MCF 10A (cell line): ENCODE data around the gene ZNHIT1. TPM values are rescaled to one million over a fixed set of nuclear protein-coding genes. Genes with fewer than 3 reads are reported as not detected.

Experiments
- BruUV-seq: library from RNA; stranded (reverse); fragments of 400-500 nt; replicated peaks from 2 replicates; lab custom pipeline; 2021; lab: Mats Ljungman, UMichigan
- CTCF ChIA-PET: fragments of 300-600 bp; sonication (Branson Sonifier 250); formaldehyde crosslinking; extraction: SDS; loops from one replicate; lab custom pipeline; 2021; ENCODE audit warnings: antibody characterized with exemption, inconsistent platforms; lab: Yijun Ruan, JAX
- POLR2A ChIA-PET: fragments of 300-600, 350-650 bp; sonication (Branson Sonifier 250); formaldehyde crosslinking; extraction: SDS; loops from one replicate; lab custom pipeline; 2020; ENCODE audit warnings: antibody characterized with exemption, inconsistent platforms; lab: Yijun Ruan, JAX
- DNase-seq: peaks from one replicate; pipeline ENCODE4 v3.0.0-alpha.2; 2018; ENCODE audit not compliant: unreplicated experiment
- H3K27ac Mint-ChIP-seq: one replicate; pipeline ENCODE4 v1.8.0; 2022; ENCODE audit warnings: mild to moderate bottlenecking, low read depth, mixed read lengths; ENCODE audit not compliant: unreplicated experiment
- H3K27me3 Mint-ChIP-seq: one replicate; pipeline ENCODE4 v1.8.0; 2022; ENCODE audit warnings: mixed read lengths; ENCODE audit not compliant: insufficient read depth, unreplicated experiment
- H3K36me3 Mint-ChIP-seq: one replicate; pipeline ENCODE4 v1.8.0; 2022; ENCODE audit warnings: mild to moderate bottlenecking, moderate library complexity, mixed read lengths; ENCODE audit not compliant: insufficient read depth, unreplicated experiment
- H3K4me1 Mint-ChIP-seq: one replicate; pipeline ENCODE4 v1.8.0; 2022; ENCODE audit warnings: mixed read lengths; ENCODE audit not compliant: insufficient read depth, unreplicated experiment
- H3K4me3 Mint-ChIP-seq: one replicate; pipeline ENCODE4 v1.8.0; 2022; ENCODE audit warnings: mild to moderate bottlenecking, moderate library complexity, mixed read lengths; ENCODE audit not compliant: unreplicated experiment
- H3K9me3 Mint-ChIP-seq: one replicate; pipeline ENCODE4 v1.8.0; 2022; ENCODE audit warnings: mixed read lengths; ENCODE audit not compliant: unreplicated experiment
- CTCF ChIP-seq: fragments of 200-600 bp; IDR thresholded peaks from one replicate; pipeline ENCODE4 v1.8.0; 2022; ENCODE audit warnings: antibody characterized with exemption, mild to moderate bottlenecking; ENCODE audit not compliant: unreplicated experiment
- intact Hi-C: fragments of 100-400 bp; cut with micrococcal nuclease; formaldehyde crosslinking; loops from 2 replicates; pipeline ENCODE4 v1.14.1; 2022
- total RNA-seq: library from RNA; stranded (reverse); gene quantifications from 2 replicates; pipeline ENCODE4 v1.2.3, GENCODE V29; 2022

Gene ZNHIT1
- total RNA-seq, 1 experiment from 2014 or later: 63.9 TPM

- Mint-ChIP-seq H3K36me3 (peaks cover 4% of the 10 kb centered on the region), H3K27me3 (peaks cover 98% of the 10 kb centered on the region), H3K9me3 (no peaks in the 10 kb centered on the region), H3K27ac (peak overlapping the region; percentile 71), H3K4me1 (peaks cover 50% of the 10 kb centered on the region), H3K4me3 (peak overlapping the region; percentile 29)
- no TSS peak for BruUV-seq
- ChIA-PET CTCF (interaction anchor here (0.6 to 2.8 kb wide), 11 partner anchors 15 to 113 kb away, joined by 3 to 31 read pairs (median 4); no protein-coding TSS in a partner anchor), POLR2A (interaction anchor here (1.6 kb wide), 1 partner anchor 26 kb away, joined by 6 read pairs; no protein-coding TSS in a partner anchor)
- intact Hi-C loops: loop anchor here (2.0 kb wide), 1 partner anchor 25 kb away; no protein-coding TSS in a partner anchor
- peak; percentile 89 for TF ChIP-seq CTCF
- DNase-seq: peak; percentile 56
These were observed 48.0 kb upstream of the ZNHIT1 start for GRCh38 chr7:101169838-101170551.

- DNase-seq: no peak
- peak overlapping the region; percentile 71 for H3K27ac Mint-ChIP-seq
- intact Hi-C loops: no loop called here
- H3K4me3 Mint-ChIP-seq: no peak overlapping the region
- TF ChIP-seq CTCF: no peak
- BruUV-seq: no TSS peak
- peaks cover 95% of the 10 kb centered on the region for H3K27me3 Mint-ChIP-seq
- CTCF ChIA-PET: interaction anchor here (0.5 to 2.8 kb wide), 19 partner anchors 9 to 260 kb away, joined by 3 to 31 read pairs (median 4); no protein-coding TSS in a partner anchor
- no peaks in the 10 kb centered on the region for H3K36me3 Mint-ChIP-seq
- H3K9me3 Mint-ChIP-seq: no peaks in the 10 kb centered on the region
- POLR2A ChIA-PET: interaction anchor here (1.2 to 1.6 kb wide), 3 partner anchors 20 to 47 kb away, joined by 4 to 6 read pairs (median 5); partner anchors contain the start of genes PLOD3 and ZNHIT1
- peaks cover 45% of the 10 kb centered on the region for H3K4me1 Mint-ChIP-seq
These were observed 47.1 kb upstream of the ZNHIT1 start for GRCh38 chr7:101170617-101171441.

- intact Hi-C loops: no loop called here
- POLR2A ChIA-PET: interaction anchor here (1.2 kb wide), 2 partner anchors 20 to 47 kb away, joined by 4 to 5 read pairs; partner anchors contain the start of genes PLOD3 and ZNHIT1
These were observed 46.5 kb upstream of the ZNHIT1 start for GRCh38 chr7:101171442-101171837.

More at GRCh38 chr7:101171442-101171837, 46.5 kb upstream of the ZNHIT1 start:
- peaks cover 41% of the 10 kb centered on the region for H3K4me1 Mint-ChIP-seq
- H3K36me3 Mint-ChIP-seq: no peaks in the 10 kb centered on the region
- H3K9me3 Mint-ChIP-seq: no peaks in the 10 kb centered on the region
- CTCF ChIA-PET: interaction anchor here (0.5 to 2.8 kb wide), 11 partner anchors 10 to 119 kb away, joined by 3 to 31 read pairs (median 5); no protein-coding TSS in a partner anchor
- DNase-seq: no peak
- TF ChIP-seq CTCF: peak; percentile 9
- peaks cover 89% of the 10 kb centered on the region for H3K27me3 Mint-ChIP-seq
- BruUV-seq: no TSS peak
- peak overlapping the region; percentile 23 for H3K4me3 Mint-ChIP-seq
- no peak overlapping the region for H3K27ac Mint-ChIP-seq
